ENCODE data around the gene PKN3. TPM values are rescaled to one million over a fixed set of nuclear protein-coding genes. Genes with fewer than 3 reads are reported as not detected.
A peak's percentile ranks its signal among the peaks of the same experiment; 100 is the strongest.

The PKN3 gene
- total RNA-seq (1 to 10 TPM; 2.5 to 4.3 (median 3.7) TPM), polyA plus RNA-seq (10 to 100 TPM; 10.0 to 11.0 TPM)

DNA sequence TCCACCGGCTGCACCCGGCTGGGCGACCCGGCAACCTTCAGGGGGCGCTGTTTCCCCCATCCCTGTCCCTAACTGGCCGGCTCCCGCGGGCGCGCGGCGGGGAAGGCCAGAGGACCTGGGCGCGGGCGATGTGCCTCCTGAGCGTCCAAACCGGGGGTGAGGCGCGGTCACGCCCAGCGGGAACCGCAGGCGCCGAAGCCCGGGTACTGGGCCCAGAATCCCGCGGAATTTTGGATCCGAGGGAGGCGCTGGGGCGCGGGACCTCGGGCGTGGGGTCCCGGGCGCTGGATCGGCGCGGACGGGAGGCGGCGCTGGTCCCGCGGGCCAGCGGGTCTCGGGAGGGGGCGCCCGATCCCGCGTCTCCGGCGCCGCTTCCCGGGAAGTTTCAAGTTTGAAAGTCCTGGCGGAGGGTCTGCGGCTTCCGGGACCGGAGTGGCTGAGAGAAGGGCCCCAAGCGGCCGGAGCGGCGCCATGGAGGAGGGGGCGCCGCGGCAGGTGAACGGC is at the start of gene PKN3:
PKN3 (plus strand) TSS at position 59 of the 504 bp plus-strand sequence; CDS start at position 472, 413 bp downstream.
- Histone ChIP-seq H3K27me3 (no peaks in the 10 kb centered on the region), H3K9me3 (no peaks in the 10 kb centered on the region), H3K4me1 (peaks cover 0 to 6% (median 0%) of the 10 kb centered on the region in 3 donors), H3K27ac (peak within 1 kb of the TSS; percentile 25 to 71 (median 40)), H3K4me3 (peak within 1 kb of the TSS; percentile 57 to 87 (median 71)), H3K36me3 (no peaks in the 10 kb centered on the region)
- FAIRE-seq (no peak), ATAC-seq (peak; percentile 90 to 95 (median 93)), DNase-seq (peak; percentile 81 to 99 (median 88))
- 1% methylated on average over 41 to 65 of the region's 65 CpGs for WGBS, 2 donors
- TF ChIP-seq, protein P1, sequence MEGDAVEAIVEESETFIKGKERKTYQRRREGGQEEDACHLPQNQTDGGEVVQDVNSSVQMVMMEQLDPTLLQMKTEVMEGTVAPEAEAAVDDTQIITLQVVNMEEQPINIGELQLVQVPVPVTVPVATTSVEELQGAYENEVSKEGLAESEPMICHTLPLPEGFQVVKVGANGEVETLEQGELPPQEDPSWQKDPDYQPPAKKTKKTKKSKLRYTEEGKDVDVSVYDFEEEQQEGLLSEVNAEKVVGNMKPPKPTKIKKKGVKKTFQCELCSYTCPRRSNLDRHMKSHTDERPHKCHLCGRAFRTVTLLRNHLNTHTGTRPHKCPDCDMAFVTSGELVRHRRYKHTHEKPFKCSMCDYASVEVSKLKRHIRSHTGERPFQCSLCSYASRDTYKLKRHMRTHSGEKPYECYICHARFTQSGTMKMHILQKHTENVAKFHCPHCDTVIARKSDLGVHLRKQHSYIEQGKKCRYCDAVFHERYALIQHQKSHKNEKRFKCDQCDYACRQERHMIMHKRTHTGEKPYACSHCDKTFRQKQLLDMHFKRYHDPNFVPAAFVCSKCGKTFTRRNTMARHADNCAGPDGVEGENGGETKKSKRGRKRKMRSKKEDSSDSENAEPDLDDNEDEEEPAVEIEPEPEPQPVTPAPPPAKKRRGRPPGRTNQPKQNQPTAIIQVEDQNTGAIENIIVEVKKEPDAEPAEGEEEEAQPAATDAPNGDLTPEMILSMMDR (IDR thresholded peaks at IDR 0.05), result peak; percentile 88 to 92 (median 90)
- intact Hi-C loops (cut with DNase I), result no loop called here

DNA sequence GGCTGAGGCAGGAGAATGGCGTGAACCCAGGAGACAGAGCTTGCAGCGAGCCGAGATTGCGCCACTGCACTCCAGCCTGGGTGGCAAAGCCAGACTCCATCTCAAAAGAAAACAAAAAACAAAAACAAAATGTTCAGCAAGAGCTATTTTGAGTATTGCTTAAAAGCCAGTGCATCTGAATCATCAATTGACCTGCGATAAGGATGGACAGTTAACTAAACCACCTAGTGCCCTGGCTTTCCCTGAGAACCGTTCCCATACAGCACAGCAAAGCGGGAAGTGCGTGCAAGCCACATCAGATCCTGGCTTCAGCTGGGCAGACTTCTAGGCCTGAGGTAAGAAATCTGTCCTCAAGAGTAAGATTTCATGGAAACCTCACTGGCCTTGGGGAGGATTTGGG is 48.4 kb upstream of the PKN3 start:
- no peaks in the 10 kb centered on the region for H3K36me3 ChIP-seq
- no peaks in the 10 kb centered on the region for H3K27me3 ChIP-seq
- no peak for DNase-seq
- H3K9me3 ChIP-seq, result no peaks in the 10 kb centered on the region
- TF ChIP-seq, protein P1 (IDR thresholded peaks at IDR 0.05), result no peak
- ATAC-seq, result no peak
- H3K4me1 ChIP-seq, result no peaks in the 10 kb centered on the region
- H3K4me3 ChIP-seq, result no peak overlapping the region
- WGBS, 2 donors, result 96 to 97% methylated on average over 8 of the region's 8 CpGs
- no peak overlapping the region for H3K27ac ChIP-seq
- intact Hi-C loops (cut with DNase I), result no loop called here
- FAIRE-seq, result no peak

DNA sequence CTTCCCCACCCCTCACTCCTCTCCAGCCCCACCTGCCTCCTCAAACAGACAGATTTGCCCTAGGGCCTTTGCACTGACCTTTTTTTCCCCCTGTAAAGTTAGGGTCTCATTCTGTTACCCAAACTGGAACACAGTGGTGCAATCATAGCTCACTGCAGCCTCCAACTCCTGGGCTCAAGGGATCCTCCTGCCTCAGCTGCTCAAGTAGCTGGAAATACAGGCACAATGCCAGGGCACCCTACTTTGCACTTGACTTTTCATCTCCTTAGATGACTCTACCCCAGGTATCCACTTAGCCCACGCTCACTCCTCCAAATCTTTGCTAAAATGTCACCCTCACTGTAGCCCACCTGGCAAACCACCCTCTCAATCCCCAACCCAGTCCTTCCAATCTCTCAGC is 47.8 kb upstream of the PKN3 start:
- ATAC-seq (no peak), FAIRE-seq (no peak), DNase-seq (no peak)
- TF ChIP-seq, protein P1 (IDR thresholded peaks at IDR 0.05), result no peak
- no peaks in the 10 kb centered on the region for H3K27me3 ChIP-seq
- no peaks in the 10 kb centered on the region for H3K4me1 ChIP-seq
- intact Hi-C loops (cut with DNase I), result no loop called here
- H3K4me3 ChIP-seq, result no peak overlapping the region
- 100% methylated on average over 1 of the region's 1 CpG for WGBS, 2 donors
- no peaks in the 10 kb centered on the region for H3K9me3 ChIP-seq
- no peak overlapping the region for H3K27ac ChIP-seq
- H3K36me3 ChIP-seq, result no peaks in the 10 kb centered on the region

DNA sequence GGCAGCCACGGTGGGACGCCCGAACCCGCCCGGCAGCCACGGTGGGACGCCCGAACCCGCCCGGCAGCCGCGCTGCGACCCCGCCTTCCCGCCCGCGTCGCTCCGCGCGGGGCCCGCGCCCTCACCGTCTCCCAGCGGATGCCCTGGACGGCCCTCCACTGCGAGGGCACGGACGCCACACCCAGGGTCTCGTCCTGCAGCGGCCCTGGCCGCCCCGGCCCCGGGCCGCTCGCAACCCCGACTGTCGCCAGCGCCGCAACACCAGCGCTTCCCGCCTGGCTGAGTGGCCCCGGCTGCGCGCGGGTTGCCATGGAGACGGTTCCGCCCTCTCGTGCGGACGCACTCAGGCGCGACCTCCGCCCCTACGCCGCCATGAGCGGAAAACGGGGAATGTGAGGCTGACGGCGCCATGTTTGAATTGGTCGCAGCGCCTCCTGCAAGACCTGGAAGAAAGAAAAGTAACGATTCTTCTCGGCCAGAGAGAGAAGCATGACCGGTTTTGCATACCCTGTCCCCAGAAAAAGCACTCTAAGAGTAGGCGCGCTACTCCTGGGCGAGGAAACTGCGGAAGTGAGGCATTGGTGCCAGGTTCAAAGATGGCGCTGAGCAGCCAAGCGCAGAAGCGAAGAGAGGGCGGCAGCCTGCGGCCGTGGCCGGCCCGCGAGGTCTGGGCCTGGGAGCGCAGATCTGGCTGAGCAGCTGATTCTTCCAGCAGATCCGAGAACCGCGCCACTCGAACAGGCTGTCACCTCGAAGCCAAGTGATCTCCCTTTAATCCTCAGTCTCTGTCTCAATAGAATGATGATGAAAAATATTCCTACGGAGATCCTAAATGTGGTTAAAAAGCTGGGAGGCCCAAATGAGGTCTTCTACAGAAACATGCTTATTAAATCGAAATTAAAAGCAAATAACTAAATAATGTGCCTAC is 45.6 kb upstream of the PKN3 start, which contains the start of gene DYNC2I2:
DYNC2I2 (minus strand) TSS at position 432 of the 928 bp plus-strand sequence; CDS start at position 311, 121 bp downstream.
- 0 to 1% methylated on average over 73 to 86 of the region's 86 CpGs for WGBS, 2 donors
- Histone ChIP-seq H3K9me3 (no peaks in the 10 kb centered on the region), H3K4me1 (no peaks in the 10 kb centered on the region), H3K27ac (peak within 1 kb of the TSS; percentile 98 to 100 (median 99)), H3K4me3 (peak within 1 kb of the TSS; percentile 41 to 73 (median 60)), H3K27me3 (no peaks in the 10 kb centered on the region), H3K36me3 (no peaks in the 10 kb centered on the region)
- TF ChIP-seq, protein P1 (IDR thresholded peaks at IDR 0.05), result no peak
- ATAC-seq (peak; percentile 99 to 100 (median 99)), FAIRE-seq (no peak), DNase-seq (peak; percentile 96 to 99 (median 98))
- intact Hi-C loops (cut with DNase I), result no loop called here

All from pancreas (tissue), 10 donors.